NT2/D1 (cell line): ENCODE results near the gene DNAAF9.

Experiments used
- SUZ12 ChIP-seq: IDR thresholded peaks from 2 replicates; pipeline ENCODE4 v1.6.1; 2011; ENCODE audit not compliant: insufficient read length, insufficient read depth; ENCODE audit errors: extremely low read depth
- YY1 ChIP-seq: IDR thresholded peaks from 2 replicates; pipeline ENCODE4 v1.6.1; 2011; ENCODE audit not compliant: insufficient read length, insufficient read depth
- ZNF274 ChIP-seq: IDR thresholded peaks from 2 replicates; pipeline ENCODE4 v1.6.1; 2011; ENCODE audit warnings: mild to moderate bottlenecking, low read depth, low read length

DNA sequence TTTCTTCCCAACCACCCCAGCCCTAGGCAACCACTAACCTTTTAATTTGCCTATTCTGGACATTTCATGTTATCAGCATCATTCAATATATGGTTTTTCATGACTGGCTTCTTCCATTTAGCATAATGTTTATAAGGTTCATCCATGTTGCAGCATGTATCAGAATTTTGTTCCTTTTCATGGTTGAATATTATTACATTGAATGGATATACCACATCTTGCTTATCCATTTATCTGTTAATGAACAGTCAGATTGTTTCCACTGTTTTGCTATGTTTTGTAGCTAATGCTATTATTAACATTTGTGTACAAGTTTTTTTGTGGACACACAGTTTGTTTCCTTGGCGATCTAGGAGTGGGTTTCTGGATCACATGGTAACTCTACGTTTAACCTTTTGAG, 3.0 kb upstream of the DNAAF9 start:
- TF ChIP-seq ZNF274 (no peak), YY1 (no peak), SUZ12 (no peak)
